RPMI8226 (cell line): ENCODE results near the gene VSIG4.

Experiments
- DNase-seq: peaks from one replicate; pipeline ENCODE4 v3.0.0-alpha.2; 2015

Gene VSIG4

DNA sequence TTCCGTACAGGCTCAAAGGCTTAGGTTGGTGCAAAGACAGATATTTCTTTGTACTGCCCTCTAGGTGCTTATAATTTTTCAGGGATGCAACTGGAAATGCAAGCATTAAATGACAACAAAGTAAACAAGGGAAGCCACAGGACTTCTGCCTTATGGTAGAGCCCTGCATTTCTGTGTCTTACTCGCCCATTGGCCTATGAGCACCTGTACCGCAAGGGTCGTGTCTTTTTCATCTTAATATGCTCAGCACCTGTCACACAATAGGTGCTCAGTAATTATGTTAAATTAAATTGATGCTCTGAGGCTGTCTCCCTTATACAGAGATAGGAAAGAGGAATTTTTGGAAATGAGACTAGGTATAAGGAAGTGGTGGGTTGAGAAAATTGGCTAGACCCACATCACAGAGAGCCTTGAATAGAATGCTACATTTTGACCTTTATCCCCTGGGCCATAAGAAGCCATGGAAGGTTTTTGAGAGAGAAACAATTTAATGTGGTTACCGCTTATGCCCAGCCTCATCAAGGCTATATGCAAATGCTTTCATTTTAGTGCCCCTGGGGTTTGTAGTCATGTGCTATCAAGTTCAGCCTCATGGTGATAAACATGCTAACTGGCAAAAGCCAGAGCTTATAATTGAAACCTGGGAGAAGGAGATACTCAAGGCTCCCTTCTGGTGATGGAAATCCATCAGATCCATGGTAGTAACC, 16.3 kb downstream of the VSIG4 start:
- DNase-seq: no peak

DNA sequence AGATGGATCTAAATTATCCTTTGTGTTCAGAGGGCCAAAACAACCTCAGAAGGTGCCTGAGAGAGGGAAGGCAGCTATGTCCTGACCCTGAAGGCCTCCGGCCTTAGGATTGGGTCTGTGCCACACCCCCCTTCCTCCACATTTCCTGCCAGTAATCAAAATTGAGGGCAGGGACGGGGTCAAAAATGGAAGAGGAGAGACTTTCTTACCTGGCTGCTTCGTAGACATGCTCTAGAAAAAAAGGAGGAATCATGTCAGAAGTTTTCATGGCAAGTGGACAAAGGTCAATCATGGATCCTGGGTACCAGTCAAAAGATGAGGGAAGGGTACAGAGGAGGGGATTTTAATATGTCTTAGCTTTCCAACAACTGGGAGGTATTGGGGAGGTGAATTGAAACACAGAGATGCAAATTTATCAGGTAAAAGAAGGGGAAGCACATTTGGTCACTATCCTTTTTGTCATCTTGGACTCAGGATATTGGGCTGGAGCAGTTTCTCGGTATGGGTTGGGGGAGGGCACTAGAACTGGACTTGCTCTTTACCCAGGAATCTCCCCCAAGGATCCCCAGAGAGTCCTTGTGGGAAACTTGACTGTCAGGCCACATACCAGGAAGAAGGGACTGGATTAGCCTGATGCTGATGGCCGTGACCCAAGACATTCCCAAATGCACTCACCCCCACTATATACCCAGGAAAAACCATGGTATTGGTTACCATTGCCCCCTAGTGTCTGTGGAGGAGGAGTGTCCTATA, 17.1 kb downstream of the VSIG4 start:
- no peak for DNase-seq

DNA sequence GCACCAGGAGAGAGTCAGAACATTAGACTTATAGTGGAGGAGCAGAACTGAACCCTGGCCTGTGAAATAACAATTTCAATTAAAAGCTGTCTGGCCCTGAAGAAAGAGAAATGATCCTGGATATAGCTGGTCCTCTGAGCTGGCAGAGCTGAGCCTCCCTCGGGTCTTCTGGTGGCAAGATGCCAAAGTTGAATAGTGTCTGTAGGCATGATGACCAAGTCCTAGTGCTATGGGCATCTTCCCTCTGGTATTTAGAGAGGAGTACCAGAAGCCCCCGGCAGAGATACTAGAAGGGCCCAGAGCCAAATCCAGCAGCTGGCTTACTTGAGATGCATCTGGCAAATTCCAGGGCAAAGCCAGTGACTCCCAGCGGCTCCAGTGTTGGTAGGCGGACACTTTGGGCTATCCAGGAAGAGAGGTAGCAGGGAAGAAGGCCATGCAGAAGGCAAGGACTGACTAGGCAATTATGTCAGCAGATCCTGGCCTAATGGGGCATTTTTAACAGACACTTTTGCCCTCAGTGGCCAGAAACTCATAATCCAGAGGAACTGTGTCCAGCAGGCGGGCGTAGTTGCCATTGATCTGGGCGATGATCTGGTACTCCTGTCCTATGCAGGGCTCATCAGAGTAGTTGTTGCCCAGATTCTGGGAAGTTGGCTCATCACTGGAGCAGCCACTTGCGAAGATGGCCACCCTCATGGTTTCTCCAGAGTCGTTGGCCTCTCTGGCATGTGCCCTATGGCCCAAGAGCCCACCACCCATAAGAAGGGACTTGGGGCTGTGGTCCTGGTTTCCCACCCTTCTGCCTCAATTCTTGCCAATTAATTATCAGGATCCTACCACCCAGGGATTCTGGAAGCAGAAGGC, 17.9 kb downstream of the VSIG4 start:
- DNase-seq: no peak

DNA sequence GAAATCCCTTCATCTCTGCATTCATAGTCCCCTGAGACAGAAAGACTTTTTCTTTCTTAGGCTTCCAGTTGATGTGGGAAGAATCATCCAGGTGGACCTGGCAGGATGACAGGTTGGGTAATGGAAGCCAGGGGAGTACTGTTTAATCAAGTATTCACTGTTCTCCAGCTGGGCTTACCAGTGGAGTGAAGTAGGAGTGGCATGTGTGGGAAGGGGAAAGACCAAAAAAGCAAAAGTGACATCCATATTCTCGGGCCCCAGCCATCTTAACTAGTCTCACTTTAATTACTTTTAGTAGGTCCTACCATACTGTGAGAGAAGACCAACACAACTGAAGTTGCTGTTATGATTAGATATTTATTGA, 18.5 kb downstream of the VSIG4 start:
- DNase-seq: no peak

DNA sequence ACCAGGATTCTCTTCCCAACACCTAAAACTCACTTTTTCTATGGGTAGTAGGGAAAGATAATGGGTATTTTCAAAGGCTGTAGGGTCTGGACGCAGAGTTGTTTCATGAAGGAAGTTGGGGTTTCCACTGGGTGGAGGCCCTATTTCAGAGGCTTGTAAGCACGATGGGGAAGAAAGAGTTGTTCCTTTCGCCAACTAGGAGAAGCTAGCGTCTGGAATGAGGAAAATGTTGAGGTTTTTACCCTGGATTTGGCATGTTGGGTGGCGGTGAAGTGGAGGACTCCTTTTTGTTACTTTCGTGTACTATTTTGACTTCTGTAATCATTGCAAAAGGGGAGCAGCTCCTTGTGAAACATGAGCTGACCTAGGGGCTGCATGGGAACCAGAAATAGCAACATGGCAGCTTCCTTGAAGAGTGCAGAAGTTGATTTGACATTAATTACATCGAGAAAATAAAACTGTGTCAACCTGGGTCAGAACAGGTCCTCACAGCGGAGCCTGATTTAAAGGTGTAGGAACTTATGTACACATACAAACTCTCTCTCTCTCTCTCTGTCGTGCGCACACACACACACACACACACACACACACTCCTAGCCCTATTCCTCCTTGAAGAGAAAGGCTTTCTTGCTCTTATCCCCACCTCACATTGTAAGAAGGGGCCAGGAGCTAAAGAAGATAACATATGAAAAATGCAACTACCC, 19.1 kb downstream of the VSIG4 start:
- no peak for DNase-seq

DNA sequence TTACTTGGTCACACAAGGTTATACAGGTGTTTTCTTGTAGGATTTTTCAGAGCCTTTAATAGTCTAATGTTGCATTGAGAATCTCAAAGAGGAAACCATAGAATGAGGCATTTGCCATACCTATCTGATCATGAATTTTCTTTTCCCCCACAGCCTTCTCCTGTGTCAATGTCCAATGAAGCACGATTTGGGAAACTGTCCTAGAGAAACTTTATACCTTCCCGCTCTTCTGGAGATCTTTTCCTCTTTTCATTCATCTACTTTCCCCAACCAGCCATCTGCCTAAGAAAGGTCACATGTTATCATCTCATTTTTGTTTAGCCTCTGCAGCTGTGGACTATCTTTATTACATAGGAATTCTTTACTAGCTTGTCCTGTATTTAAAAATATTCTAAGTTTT, 19.9 kb downstream of the VSIG4 start:
- no peak for DNase-seq

DNA sequence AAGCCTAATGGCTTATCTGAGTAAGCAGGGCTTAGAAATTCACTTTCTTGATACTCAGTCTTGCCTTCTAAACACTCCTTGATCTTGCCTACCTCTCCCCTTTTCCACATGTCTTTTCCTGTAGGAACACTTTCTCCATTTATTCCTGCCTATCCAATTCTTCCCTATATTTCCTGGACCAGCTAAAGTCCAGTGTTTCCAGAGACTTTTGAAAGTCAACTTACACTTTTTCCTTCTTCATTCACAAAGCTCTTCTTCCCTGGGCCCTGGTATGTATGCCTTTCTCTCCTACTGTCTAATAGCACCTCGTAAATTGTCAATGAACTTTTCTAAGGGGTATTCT, 20.6 kb downstream of the VSIG4 start:
- DNase-seq: no peak

DNA sequence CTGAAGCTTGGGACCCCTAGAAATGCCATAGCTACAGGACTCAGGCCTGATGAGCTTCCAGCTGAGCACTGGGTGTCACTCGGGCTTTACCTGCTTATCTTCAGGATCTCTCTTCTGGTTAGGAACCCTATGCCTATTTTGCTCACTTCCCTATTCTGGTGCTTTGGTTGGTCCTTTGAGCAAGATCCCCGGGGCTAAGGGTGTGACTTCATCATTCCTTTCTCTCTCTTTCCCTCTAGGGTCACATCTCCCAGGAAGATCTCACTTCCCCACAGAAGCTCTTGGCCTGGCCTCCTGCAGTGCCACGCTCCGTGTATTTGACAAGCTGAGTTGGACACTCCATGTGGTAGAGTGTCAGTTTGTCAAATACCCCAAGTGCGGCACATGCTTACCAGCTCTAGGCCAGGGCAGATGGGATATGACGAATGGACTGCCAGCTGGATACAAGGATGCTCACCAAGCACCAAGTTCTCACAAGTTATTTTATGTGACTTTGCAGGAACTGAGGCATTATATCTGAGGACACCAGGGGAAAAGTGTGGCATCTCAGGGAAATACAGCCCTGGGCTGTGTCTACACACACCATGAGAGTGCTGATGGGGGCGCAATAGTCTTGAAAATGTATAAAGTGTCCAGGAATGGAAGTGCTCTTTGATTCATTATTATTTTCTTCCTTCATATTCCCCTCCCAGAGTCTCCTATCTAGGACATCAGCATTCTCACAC, 21.1 kb downstream of the VSIG4 start:
- no peak for DNase-seq

DNA sequence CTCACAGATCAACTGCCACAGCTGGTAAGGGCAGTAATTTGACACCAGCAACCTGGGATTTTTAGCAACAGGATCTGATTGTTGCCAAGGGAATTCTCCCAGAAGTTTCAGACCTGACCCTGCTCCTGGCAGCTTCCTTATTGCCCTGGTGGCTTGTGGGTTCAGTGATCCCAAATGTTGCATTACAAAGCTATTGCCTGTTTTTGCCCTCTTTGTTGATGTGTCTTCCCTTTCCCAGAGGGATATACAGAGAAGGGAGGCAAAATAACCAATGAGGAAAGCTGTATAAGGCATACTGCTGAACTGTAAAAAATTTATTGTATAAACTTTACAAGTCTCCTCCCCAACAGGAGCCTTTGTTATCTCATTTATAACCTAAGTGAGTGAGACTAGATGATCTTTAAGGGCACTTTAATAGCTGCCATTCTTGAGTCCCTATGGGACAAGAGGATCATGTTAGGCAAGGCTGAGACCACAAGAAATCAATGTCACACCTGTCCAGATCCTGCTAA, 22.2 kb downstream of the VSIG4 start:
- no peak for DNase-seq

DNA sequence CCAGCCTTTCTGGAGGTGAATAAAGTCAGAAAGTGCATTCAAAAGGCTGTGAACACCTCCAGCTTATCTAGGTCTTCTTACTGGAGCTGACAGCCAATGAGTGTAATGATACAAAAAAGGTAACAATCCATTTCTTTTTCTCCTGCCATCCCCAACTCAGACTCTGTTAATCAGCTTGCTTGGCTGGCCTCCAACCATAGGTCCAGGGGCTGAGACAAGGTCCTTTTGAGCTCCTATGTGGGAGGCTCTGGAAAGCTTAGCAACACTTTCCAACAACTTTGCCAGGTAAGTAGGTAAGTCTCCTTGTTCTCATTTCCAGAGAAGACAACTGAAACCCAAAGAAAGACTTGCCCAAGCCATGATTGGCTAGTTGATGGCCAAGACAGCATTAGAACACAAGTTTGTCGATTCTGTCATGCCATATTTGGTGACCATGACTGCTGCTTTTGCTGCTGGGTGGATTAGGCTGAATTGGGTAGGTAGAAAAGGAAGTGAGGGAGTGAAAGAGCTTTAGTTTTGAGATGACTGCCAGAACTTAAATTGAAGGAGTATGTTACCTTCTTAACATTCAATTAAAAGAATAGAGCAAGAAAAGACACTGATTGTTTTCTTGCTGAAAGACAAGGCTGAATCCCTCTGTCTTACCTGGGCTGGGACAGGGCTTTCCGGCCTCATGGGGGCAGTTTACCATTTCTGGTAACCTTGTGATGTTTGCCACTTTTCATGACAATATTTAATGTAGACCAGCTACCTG, 22.8 kb downstream of the VSIG4 start:
- DNase-seq: no peak

DNA sequence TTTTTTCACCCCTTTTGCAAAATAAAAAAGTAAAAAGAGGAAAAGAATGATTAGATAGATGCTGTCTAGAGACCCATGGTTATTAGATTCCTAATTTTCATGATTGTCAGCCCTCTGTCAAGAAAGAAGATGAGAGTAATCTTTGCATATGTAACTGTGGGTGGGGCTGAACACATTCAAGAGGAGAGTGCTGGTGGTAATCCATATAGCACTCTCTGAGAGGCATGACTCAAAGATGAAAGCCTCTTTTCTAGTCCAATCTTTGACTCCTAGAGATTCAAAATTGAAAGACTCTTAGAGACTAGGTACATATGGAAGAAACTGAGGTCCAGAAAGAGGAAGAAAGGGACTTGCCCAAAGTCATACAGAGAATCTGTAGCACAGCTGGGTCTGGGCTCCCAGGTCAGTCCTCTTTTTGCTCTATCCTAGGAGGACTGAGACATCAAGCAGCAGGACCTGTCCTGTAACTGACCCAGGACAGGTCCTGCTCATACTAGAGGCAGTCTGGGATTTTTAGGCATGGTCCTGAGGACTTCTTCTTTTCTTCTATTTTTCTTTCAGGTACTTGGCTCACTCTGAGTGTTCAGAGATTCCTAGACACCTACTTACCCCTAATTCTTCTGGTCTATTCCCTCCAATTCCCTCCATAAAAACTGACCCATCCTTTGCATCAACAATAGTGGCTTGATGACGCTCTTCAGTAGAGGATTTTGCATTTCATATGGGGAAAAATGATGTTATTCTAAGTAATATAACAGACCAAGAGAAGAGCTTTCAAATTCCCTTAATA, 23.8 kb downstream of the VSIG4 start:
- no peak for DNase-seq

DNA sequence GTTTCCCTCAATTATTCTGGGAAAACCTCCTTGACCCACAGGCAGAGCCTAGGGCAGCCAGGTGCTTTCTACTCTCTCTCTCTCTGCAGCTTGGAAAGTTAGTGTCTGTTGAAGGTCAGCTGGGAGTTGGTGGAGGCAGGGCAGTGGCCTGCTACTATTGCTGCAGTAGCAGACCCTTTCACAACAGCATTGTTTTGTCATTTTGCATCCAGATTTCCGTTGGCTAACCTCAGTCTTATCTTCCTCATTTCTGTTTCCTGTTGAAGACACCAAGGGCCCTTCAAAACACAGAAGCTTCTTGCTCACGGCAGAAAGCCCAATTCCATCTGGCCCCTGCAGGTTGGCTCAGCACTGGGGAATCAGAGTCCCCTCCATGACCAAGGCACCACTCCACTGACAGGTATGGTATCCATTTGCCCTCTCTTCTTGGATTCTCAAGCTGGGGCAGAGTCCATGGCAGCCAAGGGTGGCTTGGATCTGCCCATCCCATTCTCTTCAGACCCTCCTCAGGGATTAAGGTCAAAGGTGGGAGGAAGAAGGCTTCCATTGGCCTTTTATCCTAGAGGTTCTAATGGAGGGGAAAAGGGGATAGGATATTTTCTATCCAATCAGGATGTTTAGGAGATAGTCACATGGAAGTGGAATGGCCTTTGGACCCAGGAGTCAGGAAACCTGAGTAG, 24.6 kb downstream of the VSIG4 start:
- DNase-seq: no peak

DNA sequence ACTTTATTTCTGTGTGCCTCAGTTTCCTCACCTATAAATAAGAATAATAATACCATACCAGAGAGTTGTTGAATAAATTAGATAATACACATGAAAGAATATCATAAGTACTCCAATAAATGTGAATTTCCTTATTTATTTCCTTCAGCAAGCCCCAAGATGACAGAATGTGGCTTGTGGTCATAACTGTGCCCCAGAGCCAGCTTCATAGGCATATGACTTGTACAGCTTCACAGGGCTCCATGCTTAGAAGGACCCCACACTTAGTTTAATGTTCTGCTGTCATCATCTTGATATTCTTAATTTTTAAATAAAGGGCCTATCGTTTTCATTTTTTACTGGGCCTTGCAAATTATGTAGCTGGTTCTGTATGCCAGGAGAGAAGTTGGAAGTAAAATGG, 25.3 kb downstream of the VSIG4 start:
- no peak for DNase-seq

DNA sequence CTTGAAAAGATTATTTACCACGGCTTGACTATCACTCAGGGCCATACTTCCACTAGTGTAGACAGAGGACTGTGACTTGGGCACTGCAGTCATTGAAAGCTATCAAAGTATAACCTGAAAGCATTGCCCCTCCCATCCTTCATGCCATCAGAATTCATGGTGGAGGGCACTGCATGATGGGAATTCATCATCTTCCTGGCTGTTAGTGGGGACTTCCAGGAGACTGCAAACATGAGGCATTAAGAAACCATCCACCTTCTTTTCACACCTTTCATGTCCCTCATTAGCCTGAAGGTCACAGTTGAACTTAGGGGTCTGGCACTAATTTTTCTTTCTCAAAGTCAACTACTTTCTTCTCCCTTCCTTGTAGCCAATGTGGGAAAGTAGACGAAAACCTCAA, 25.8 kb downstream of the VSIG4 start:
- DNase-seq: no peak

DNA sequence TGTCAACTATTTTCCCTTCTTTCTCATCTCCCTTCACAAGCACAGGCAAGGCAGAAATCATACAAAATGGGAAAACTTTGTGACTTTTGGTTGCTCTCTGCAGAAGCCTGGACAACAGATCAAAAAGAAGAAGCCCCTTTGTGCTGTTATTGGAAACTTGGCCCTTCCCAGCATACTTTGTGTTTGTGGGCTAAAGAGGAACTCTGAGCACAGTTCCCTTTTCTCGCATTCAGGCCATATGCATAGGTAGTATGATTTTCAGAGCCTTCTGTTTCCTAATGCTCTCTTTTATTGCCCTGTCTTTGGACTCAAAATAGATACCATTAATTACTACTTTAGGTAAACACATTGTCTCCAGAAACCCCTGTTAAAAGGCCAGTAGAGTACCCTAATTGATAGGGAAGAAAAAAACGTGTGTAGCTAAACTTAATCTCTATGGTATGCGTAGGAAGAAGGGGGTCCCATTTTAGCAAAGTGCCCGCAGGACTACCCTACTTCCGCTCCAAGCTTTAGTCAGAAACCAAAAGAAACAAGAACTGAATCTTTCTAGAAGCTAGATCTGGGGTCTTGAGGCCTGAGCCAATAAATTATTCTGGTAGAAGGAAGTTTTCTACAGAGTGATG, 26.6 kb downstream of the VSIG4 start:
- no peak for DNase-seq

DNA sequence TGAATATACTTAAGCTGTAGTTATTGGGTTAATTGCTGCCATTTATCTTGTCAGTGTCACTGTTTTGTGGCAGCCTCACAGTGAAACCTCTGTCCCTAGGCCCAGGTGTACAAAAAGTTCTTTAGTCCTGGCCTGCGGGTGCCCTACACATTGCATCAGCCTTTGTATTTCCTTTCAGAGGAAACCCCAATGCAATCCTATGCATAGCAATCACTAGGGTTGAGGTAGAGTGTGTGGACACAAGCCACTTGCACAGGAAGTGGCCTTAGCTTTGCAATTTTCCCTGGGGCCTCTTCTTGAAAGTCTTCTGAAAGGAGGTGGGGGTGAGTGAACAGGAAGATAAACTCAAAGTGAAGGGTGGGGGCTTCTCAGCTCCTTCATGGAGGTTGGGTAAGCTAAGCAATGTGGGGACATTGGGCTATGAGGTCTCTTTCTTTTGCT, 27.8 kb downstream of the VSIG4 start:
- DNase-seq: no peak

DNA sequence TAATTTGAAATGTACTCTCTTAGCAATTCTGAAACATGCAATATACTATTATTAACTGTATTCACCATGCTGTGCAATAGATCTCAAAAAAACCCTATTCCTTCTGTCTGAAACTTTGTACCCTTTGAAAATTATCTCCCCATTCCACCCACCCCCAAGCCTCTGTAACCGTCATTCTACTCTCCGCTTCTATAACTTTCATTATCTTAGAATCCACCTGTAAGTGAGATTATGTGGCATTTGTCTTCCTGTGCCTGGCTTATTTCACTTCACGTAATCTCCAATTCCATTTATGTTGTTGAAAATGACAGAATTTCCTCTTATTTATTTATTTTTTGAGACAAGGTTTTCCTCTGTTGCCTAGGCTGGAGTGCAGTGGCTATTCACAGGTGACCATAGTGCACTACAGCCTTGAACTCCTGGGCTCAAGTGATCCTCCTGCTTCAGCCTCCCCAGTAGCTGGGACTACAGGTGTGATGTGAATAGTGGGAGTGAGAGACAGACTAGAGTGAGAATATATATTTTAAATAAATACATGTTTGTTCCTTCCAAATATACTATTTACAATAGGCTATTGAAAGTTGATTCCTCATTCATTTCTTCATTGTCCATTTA, 30.5 kb downstream of the VSIG4 start:
- DNase-seq: no peak

DNA sequence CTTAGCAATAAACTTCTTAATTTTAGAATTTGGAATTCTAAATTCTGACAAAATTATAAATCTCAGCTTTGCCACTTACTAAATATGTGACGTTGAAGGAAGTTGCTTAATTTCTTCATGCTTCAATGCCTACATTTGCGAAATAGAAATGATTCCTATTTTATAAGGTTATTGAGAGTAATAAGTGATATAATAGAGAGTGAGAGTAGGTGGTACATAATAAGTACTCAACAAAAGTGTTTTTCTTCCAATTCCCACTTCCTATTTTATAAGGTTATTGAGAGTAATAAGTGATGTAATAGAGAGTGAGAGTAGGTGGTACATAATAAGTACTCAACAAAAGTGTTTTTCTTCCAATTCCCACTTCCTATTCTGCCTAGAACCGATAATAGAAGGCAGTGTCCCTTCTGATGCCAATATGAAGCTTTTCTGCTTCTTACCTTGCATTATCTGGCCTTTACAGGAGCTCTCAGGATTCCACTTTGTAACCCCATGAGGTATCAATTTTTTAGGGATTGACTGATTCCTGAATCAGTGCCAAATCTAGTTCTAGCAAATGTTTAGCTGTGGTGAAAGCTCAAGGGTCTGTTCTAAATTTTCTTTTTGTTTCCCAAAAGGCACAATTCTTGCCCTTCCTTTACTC, 31.4 kb downstream of the VSIG4 start:
- DNase-seq: no peak

DNA sequence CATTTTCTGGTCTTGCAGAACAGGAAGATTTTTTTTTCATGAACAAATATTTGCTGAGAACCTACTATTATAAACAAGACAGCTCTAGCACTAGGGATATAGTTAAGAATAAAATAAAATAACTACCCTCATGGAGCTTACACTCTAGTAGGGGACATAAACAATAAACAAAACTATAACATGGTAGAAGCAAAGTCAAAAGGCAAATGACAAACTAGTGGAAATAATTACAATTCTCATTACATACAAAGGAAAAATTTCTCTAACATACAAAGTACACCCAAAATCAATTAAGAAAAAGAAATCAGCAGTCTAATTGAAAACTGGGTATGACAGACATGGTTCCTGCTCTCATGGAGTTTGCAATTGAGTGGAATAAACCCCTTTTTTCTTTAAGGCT, 32.0 kb downstream of the VSIG4 start:
- DNase-seq: no peak
